Mesothelial cell of epicardium (in vitro differentiated cells): ENCODE results near the gene TNNI3K. TPM values are rescaled to one million over a fixed set of nuclear protein-coding genes. Genes with fewer than 3 reads are reported as not detected.
"Not testable (repeated sequence)": the region's sequence is repeated elsewhere in the genome, so short reads cannot be mapped to it uniquely, and the experiment has no call there.

Experiments used
- DNase-seq, 2 experiments: peaks; one replicate each; pipeline ENCODE4 v3.0.0; 2021; ENCODE audit warnings: low spot score in 2 of 2; ENCODE audit not compliant: unreplicated experiment in 2 of 2
- H3K27ac Mint-ChIP-seq: 2 replicates; pipeline ENCODE4 v1.8.0; 2021; ENCODE audit warnings: mixed read lengths
- H3K27me3 Mint-ChIP-seq: 2 replicates; pipeline ENCODE4 v1.8.0; 2021; ENCODE audit warnings: low read depth, mixed read lengths
- H3K36me3 Mint-ChIP-seq: 2 replicates; pipeline ENCODE4 v1.8.0; 2021; ENCODE audit warnings: mixed read lengths
- H3K4me1 Mint-ChIP-seq: 2 replicates; pipeline ENCODE4 v1.8.0; 2021; ENCODE audit warnings: mixed read lengths
- H3K4me3 Mint-ChIP-seq: 2 replicates; pipeline ENCODE4 v1.8.0; 2021; ENCODE audit warnings: mild to moderate bottlenecking, moderate library complexity, mixed read lengths
- H3K9me3 Mint-ChIP-seq: 2 replicates; pipeline ENCODE4 v1.8.0; 2021; ENCODE audit warnings: mixed read lengths
- total RNA-seq: library from RNA; stranded (reverse); gene quantifications from 3 replicates; pipeline ENCODE4 v1.2.1, GENCODE V29; 2021
- TF ChIP-seq, protein P1 (sequence below): fragments of 200-600 bp; sonication (generic); IDR thresholded peaks from one replicate; pipeline ENCODE4 v1.5.0; 2021; ENCODE audit warnings: antibody characterized with exemption; ENCODE audit not compliant: unreplicated experiment

Gene TNNI3K
- total RNA-seq, 1 donor from 2014 or later = 1.5 TPM

GRCh38 chr1:74237035-74237434, 1.8 kb downstream of the TNNI3K start:
- no peak for DNase-seq
- no peak overlapping the region for H3K27ac Mint-ChIP-seq
- no peaks in the 10 kb centered on the region for H3K27me3 Mint-ChIP-seq
- TF ChIP-seq, protein P1, sequence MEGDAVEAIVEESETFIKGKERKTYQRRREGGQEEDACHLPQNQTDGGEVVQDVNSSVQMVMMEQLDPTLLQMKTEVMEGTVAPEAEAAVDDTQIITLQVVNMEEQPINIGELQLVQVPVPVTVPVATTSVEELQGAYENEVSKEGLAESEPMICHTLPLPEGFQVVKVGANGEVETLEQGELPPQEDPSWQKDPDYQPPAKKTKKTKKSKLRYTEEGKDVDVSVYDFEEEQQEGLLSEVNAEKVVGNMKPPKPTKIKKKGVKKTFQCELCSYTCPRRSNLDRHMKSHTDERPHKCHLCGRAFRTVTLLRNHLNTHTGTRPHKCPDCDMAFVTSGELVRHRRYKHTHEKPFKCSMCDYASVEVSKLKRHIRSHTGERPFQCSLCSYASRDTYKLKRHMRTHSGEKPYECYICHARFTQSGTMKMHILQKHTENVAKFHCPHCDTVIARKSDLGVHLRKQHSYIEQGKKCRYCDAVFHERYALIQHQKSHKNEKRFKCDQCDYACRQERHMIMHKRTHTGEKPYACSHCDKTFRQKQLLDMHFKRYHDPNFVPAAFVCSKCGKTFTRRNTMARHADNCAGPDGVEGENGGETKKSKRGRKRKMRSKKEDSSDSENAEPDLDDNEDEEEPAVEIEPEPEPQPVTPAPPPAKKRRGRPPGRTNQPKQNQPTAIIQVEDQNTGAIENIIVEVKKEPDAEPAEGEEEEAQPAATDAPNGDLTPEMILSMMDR = no peak
- no peaks in the 10 kb centered on the region for H3K36me3 Mint-ChIP-seq
- no peaks in the 10 kb centered on the region for H3K4me1 Mint-ChIP-seq
- no peak overlapping the region for H3K4me3 Mint-ChIP-seq
- H3K9me3 Mint-ChIP-seq = peaks cover 5% of the 10 kb centered on the region

- no peaks in the 10 kb centered on the region for H3K4me1 Mint-ChIP-seq
Measured at GRCh38 chr1:74237787-74238186, 2.6 kb downstream of the TNNI3K start.

GRCh38 chr1:74245168-74245772, 10.1 kb downstream of the TNNI3K start:
- Mint-ChIP-seq H3K4me3 (no peak overlapping the region), H3K36me3 (no peaks in the 10 kb centered on the region), H3K27ac (peak overlapping the region; percentile 21), H3K9me3 (peaks cover 3% of the 10 kb centered on the region), H3K27me3 (no peaks in the 10 kb centered on the region), H3K4me1 (peaks cover 24% of the 10 kb centered on the region)
- no peak for DNase-seq
- TF ChIP-seq, protein P1 = no peak

More at GRCh38 chr1:74237787-74238186, 2.6 kb downstream of the TNNI3K start:
- Mint-ChIP-seq H3K36me3 (no peaks in the 10 kb centered on the region), H3K27me3 (no peaks in the 10 kb centered on the region), H3K9me3 (no peaks in the 10 kb centered on the region), H3K27ac (no peak overlapping the region), H3K4me3 (no peak overlapping the region)
- TF ChIP-seq, protein P1 = no peak
- DNase-seq = no peak

DNA sequence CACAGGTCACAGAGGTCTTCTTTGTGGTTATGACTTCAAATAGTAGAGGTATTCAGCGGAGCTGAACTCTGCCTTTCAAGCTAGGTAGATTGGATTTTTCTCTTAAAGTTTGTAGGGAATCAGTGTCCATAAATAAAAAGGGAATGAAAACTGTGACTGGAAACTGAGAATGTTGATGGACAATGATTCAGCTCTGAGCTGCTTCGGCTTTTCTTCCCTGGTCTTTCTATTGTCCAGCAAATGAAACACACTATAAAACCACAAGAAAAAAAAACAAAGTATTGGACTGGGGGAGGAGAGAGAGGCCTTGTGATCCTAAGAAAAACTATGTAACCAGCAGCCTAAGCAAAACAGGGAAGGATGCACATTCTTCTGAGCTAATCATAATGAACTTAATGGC, 11.1 kb downstream of the TNNI3K start:
- Mint-ChIP-seq H3K4me3 (no peak overlapping the region), H3K27ac (peak overlapping the region; percentile 14), H3K9me3 (peaks cover 3% of the 10 kb centered on the region), H3K4me1 (peaks cover 24% of the 10 kb centered on the region), H3K27me3 (no peaks in the 10 kb centered on the region), H3K36me3 (no peaks in the 10 kb centered on the region)
- TF ChIP-seq, protein P1 = no peak
- no peak for DNase-seq

DNA sequence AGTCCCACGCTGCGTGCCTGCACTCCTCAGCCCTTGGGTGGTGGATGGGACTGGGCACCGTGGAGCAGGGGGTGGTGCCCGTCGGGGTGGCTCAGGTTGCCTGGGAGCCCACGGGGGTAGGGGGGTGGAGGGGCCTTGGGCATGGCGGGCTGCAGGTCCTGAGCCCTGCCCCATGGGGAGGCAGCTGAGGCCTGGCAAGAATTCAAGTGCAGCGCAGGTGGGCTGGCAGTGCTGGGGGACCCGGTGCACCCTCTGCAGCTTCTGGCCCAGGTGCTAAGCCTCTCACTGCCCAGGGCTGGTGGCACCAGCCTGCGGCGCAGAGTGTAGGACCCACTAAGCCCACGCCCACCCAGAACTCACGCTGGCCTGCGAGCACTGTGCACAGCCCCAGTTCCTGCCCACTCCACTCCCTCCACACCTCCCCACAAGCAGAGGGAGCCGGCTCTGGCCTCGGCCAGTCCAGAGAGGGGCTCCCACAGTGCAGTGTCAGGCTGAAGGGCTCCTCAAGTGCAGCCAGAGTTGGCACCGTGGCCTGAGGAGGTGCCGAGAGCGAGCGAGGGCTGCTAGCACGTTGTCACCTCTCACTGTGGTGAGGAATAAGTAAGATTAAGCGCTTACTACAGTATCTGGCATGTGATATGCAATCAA, 12.8 kb downstream of the TNNI3K start:
- Mint-ChIP-seq H3K9me3 (peaks cover 3% of the 10 kb centered on the region), H3K4me1 (peaks cover 24% of the 10 kb centered on the region), H3K4me3 (no peak overlapping the region), H3K27ac (no peak overlapping the region), H3K27me3 (no peaks in the 10 kb centered on the region), H3K36me3 (no peaks in the 10 kb centered on the region)
- TF ChIP-seq, protein P1 = no peak
- DNase-seq = no peak

- not testable (repeated sequence) for H3K4me3 Mint-ChIP-seq, H3K27ac Mint-ChIP-seq, DNase-seq, H3K27me3 Mint-ChIP-seq, H3K9me3 Mint-ChIP-seq, H3K36me3 Mint-ChIP-seq, H3K4me1 Mint-ChIP-seq
Measured at GRCh38 chr1:74253243-74253824, 18.1 kb downstream of the TNNI3K start.
